GM21447 (cell line): ENCODE measurements around the gene PANX2.

Source experiments
- ATAC-seq: cut with Tn5 transposase; IDR thresholded peaks from one replicate; pipeline ENCODE4 v1.9.1; 2021; ENCODE audit not compliant: unreplicated experiment

Gene PANX2

GRCh38 chr22:50183141-50183971 is 12.8 kb downstream of the PANX2 start:
- no peak for ATAC-seq

DNA sequence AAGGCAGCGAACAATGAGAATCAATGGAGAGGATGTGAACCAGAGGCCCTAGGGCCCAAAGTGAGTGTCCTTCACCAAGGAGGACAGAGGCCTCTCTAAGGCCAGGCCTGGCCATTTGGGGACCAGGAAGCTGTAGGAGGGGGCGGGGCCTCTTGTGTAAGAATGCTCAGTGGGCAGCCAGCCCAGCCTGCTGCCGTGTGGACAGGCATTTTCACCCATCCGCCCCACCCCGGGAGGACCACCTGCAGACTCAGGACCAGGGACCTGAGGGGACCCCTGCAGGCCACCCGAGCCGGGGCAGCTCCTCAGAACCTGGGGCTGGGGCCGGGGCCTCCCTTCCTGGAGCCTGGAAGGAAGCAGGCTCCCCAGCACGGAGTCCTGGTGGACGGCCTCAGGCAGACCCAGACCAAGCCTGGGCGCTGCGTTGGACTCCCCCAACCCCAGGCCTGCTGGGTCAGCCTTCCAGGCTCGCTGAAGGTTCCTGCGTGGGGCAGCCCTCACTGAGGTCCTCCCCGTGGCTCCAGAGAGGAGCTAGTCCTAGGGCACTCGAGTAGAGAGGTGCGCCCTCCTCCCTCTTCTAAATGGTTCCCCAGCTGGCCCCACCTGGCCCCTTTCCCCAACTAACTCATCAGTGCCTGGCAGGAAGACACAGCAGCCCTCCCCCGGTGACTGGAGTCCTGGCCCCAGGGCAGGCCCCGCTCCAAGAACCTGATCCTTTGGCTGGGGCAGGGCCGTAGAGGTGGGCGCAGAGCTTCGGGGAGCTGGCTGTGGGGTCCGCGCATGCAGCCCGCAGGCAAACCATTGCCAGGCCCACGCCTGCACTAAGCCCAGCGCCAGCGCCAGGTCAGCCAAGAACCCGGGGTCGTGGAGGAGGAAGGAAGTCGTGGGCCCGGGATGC is 13.7 kb downstream of the PANX2 start:
- no peak for ATAC-seq

- ATAC-seq, result no peak
Measured at GRCh38 chr22:50184902-50185374, 14.4 kb downstream of the PANX2 start.

GRCh38 chr22:50185375-50186087 is 15.0 kb downstream of the PANX2 start, which contains the start of gene TRABD:
Gene TRABD (plus strand): TSS chr22:50185913. CDS start chr22:50193061, 7,148 bp downstream.
- no peak for ATAC-seq

GRCh38 chr22:50186181-50186714 is 15.7 kb downstream of the PANX2 start:
- ATAC-seq, result no peak

- ATAC-seq, result no peak
Measured at GRCh38 chr22:50186761-50187523, 16.4 kb downstream of the PANX2 start.

DNA sequence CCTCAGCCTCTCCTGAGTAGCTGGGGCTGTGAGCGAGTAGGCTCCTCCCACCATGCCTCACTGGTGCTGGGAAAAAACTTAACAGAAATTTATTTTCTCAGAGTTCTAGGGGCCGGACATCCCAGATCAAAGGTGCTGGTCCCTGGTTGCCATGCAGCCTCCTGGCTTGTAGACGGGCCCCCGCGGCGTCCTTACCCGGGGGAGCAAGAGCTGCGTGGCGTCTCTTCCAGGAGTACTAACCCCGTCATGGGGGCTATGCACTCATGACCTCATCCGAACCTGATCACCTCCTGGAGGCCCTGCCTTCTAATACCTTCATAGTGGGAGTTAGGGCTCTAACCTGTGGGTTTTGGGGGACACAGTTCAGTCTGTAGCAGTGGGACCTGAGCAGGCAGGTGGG is 17.8 kb downstream of the PANX2 start:
- no peak for ATAC-seq

GRCh38 chr22:50189184-50189848 is 18.8 kb downstream of the PANX2 start:
- ATAC-seq, result no peak

- ATAC-seq, result no peak
Measured at GRCh38 chr22:50189849-50190181, 19.3 kb downstream of the PANX2 start.

GRCh38 chr22:50190182-50190940 is 19.8 kb downstream of the PANX2 start:
- ATAC-seq, result peak; percentile 34

- ATAC-seq, result peak; percentile 26
Measured at GRCh38 chr22:50190941-50191741, 20.6 kb downstream of the PANX2 start.

- ATAC-seq, result no peak
Measured at GRCh38 chr22:50192436-50193204, 22.1 kb downstream of the PANX2 start.

- ATAC-seq, result no peak
Measured at GRCh38 chr22:50193621-50194020, 23.1 kb downstream of the PANX2 start.

- no peak for ATAC-seq
Measured at GRCh38 chr22:50194037-50194805, 23.7 kb downstream of the PANX2 start.

DNA sequence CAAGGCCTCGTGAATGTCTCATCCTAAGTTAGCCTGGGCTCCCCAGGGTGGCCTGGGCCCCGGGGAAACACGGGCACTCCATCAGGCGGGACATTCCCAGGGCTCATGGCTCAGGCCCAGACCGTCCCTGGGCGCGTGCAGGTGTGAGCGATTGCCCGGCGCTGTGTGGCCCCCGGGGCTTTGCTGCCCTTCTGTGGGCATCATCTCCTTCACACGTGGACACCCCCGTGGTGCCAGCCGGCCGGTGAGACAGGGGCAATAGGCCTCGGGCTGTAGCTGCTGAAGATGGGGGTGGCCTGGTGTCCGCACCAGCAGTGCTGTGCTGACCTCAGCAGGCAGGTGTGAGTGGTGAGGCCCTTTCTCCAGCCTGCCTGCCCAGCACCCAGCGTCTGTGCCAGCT is 25.7 kb downstream of the PANX2 start:
- ATAC-seq, result no peak

GRCh38 chr22:50197000-50197800 is 26.7 kb downstream of the PANX2 start:
- no peak for ATAC-seq
